Measurements from ENCODE around the gene DNAJC1. TPM values are rescaled to one million over a fixed set of nuclear protein-coding genes. Genes with fewer than 3 reads are reported as not detected.

Gene DNAJC1
- total and polyA plus RNA-seq, 2 of the 8 experiments (the other 6 are each of a cell fraction or from before 2014, with no cell fraction given): 6.8 to 14.8 TPM

DNA sequence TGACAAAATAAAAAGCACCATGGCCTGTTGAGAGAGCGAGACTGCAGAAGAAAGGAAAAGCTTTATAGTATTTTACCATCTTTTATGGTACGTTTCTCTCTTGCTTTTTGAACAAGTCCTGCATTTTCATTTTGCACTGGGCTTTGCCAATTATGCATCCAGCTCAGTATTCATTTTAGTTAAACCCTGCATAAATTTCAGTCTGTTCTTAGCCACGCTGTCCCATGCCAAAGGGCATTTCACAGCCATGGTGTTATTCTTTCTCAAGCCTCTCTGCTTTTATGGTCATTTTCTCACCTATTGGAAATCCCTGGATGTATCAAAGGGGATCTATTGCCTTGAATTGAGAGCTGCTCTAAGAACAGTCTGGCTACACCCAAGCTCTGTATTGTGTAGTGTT, 30.8 kb upstream of the DNAJC1 start:
- H3K23ac ChIP-seq (ENCODE audit: insufficient read length): no peak overlapping the region
- H4K91ac ChIP-seq (replicated peaks; ENCODE audit: insufficient read length, low read length): no peak overlapping the region
- no peak overlapping the region for H3K4me3 ChIP-seq (ENCODE audit: extremely low read depth in 1 of 4, insufficient read depth in 2 of 4, low read depth in 3 of 4, low read length in 4 of 4)
- no peaks in the 10 kb centered on the region for H3K23me2 ChIP-seq (ENCODE audit: low read depth, low read length)
- H4K20me1 ChIP-seq (replicated peaks in 1 of 2; ENCODE audit: control insufficient read depth in 1 of 2, insufficient read depth in 2 of 2, low read length in 2 of 2): no peaks in the 10 kb centered on the region
- no peak overlapping the region for H2BK5ac ChIP-seq (ENCODE audit: low read depth, low read length)
- no peak overlapping the region for H3K27ac ChIP-seq (ENCODE audit: low read depth, low read length)
- no peak overlapping the region for H3K4me2 ChIP-seq (ENCODE audit: insufficient read depth in 1 of 2, low read depth in 2 of 2, low read length in 2 of 2)
- H2BK20ac ChIP-seq (ENCODE audit: low read length): no peak overlapping the region
- no peak overlapping the region for H3K4ac ChIP-seq (replicated peaks; ENCODE audit: insufficient read length, low read depth, low read length)
- H4K8ac ChIP-seq (ENCODE audit: extremely low read depth, insufficient read depth, low read length): no peak overlapping the region
- no peak overlapping the region for H3K56ac ChIP-seq (replicated peaks; ENCODE audit: insufficient read length, low read depth, low read length)
- no peak overlapping the region for H4K5ac ChIP-seq (ENCODE audit: insufficient read length, low read depth, low read length)
- no peak overlapping the region for H2AFZ ChIP-seq (ENCODE audit: low read length)
- POLR2A ChIA-PET (ENCODE audit: partially characterized antibody): no interaction called here
- H3K27me3 ChIP-seq (replicated peaks in 1 of 4; ENCODE audit: control insufficient read depth in 3 of 4, extremely low read depth in 1 of 4, insufficient read depth in 3 of 4, low read length in 3 of 4): no peaks in the 10 kb centered on the region
- WGBS, 2 experiments (ENCODE audit: extremely low coverage in 1 of 2, insufficient coverage in 1 of 2, insufficient read length in 1 of 2, insufficient replicate concordance in 2 of 2, low coverage in 1 of 2, low lambda C conversion rate in 2 of 2, missing lambda C conversion rate in 1 of 2): 88% methylated on average over 3 of the region's 3 CpGs; no CpG with 5 or more reads in 1 of the 2 experiments
- H3K4me1 ChIP-seq (replicated peaks in 1 of 4; ENCODE audit: control insufficient read depth in 3 of 4, insufficient read depth in 4 of 4, low read length in 3 of 4): no peaks in the 10 kb centered on the region
- H2BK120ac ChIP-seq (replicated peaks; ENCODE audit: low read depth, low read length): no peak overlapping the region
- no peak overlapping the region for H2AK5ac ChIP-seq (ENCODE audit: low read depth, low read length)
- FAIRE-seq (no peak), DNase-seq (ENCODE audit: low read depth in 1 of 2, low spot score in 2 of 2) (no peak)
- no peak overlapping the region for H3K14ac ChIP-seq (ENCODE audit: insufficient read length)
- H2BK15ac ChIP-seq (ENCODE audit: low read length): no peak overlapping the region
- no peaks in the 10 kb centered on the region for H3K79me1 ChIP-seq (ENCODE audit: low read depth, low read length)
- CTCF ChIA-PET (ENCODE audit: partially characterized antibody): interaction anchor here (0.7 to 1.2 kb wide), 4 partner anchors 9 to 557 kb away, joined by 3 to 4 read pairs (median 4); no protein-coding TSS in a partner anchor
- H3K9me3 ChIP-seq (ENCODE audit: insufficient read depth in 2 of 2, low read depth in 1 of 2, low read length in 1 of 2): peaks cover 4 to 8% of the 10 kb centered on the region in 2 experiments; a peak in 3 of 4 replicates
- H3K36me3 ChIP-seq (ENCODE audit: control insufficient read depth in 2 of 4, insufficient read depth in 4 of 4, low read length in 3 of 4): no peaks in the 10 kb centered on the region; a peak in 1 of 8 replicates
- H3K9ac ChIP-seq (replicated peaks in 1 of 4; ENCODE audit: extremely low read depth in 1 of 4, low read depth in 3 of 4, low read length in 3 of 4): no peak overlapping the region
- H3K79me2 ChIP-seq (ENCODE audit: control insufficient read depth in 1 of 2, insufficient read depth in 2 of 2, low read length in 2 of 2): no peaks in the 10 kb centered on the region
- H2BK12ac ChIP-seq (ENCODE audit: low read depth, low read length): no peak overlapping the region
- H3K18ac ChIP-seq (ENCODE audit: extremely low read depth, low read length): no peak overlapping the region
- TF ChIP-seq EP300 (IDR thresholded peaks at IDR 0.05; ENCODE audit: borderline replicate concordance in 1 of 2, low read depth in 2 of 2, low read length in 2 of 2) (no peak), CEBPB (IDR thresholded peaks at IDR 0.05; ENCODE audit: low read depth, low read length) (no peak), GTF2F1 (IDR thresholded peaks at IDR 0.05; ENCODE audit: borderline replicate concordance, low read depth, low read length) (no peak), RBBP5 (IDR thresholded peaks at IDR 0.05; ENCODE audit: borderline replicate concordance, low read depth, low read length) (no peak), FOSL1 (IDR thresholded peaks at IDR 0.05; ENCODE audit: insufficient read depth, low read depth, low read length) (no peak), RFX5 (IDR thresholded peaks at IDR 0.05; ENCODE audit: borderline replicate concordance, low read depth, low read length) (no peak), SIRT6 (IDR thresholded peaks at IDR 0.05; ENCODE audit: low read length) (no peak), KDM5A (IDR thresholded peaks at IDR 0.05; ENCODE audit: low read length) (no peak), TEAD4 (IDR thresholded peaks at IDR 0.05; ENCODE audit: low read depth, low read length) (no peak), JUN (IDR thresholded peaks at IDR 0.05; ENCODE audit: low read depth, low read length) (no peak)
- TF ChIP-seq, protein P1, sequence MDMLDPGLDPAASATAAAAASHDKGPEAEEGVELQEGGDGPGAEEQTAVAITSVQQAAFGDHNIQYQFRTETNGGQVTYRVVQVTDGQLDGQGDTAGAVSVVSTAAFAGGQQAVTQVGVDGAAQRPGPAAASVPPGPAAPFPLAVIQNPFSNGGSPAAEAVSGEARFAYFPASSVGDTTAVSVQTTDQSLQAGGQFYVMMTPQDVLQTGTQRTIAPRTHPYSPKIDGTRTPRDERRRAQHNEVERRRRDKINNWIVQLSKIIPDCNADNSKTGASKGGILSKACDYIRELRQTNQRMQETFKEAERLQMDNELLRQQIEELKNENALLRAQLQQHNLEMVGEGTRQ (IDR thresholded peaks at IDR 0.05; ENCODE audit: low read length): no peak
- TF ChIP-seq, protein P2, sequence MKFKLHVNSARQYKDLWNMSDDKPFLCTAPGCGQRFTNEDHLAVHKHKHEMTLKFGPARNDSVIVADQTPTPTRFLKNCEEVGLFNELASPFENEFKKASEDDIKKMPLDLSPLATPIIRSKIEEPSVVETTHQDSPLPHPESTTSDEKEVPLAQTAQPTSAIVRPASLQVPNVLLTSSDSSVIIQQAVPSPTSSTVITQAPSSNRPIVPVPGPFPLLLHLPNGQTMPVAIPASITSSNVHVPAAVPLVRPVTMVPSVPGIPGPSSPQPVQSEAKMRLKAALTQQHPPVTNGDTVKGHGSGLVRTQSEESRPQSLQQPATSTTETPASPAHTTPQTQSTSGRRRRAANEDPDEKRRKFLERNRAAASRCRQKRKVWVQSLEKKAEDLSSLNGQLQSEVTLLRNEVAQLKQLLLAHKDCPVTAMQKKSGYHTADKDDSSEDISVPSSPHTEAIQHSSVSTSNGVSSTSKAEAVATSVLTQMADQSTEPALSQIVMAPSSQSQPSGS (IDR thresholded peaks at IDR 0.05; ENCODE audit: low read length): no peak
